GM12874 (cell line): ENCODE data around the gene HES4.

ENCODE experiments used
- CTCF ChIP-seq: IDR thresholded peaks from 2 replicates; pipeline ENCODE4 v1.5.1; 2011; ENCODE audit warnings: low read depth, mild to moderate bottlenecking, control low read depth, low read length, moderate library complexity; ENCODE audit not compliant: insufficient read depth

HES4 gene

GRCh38 chr1:996851-997712 is 2.8 kb downstream of the HES4 start:
- no peak for TF ChIP-seq CTCF

GRCh38 chr1:995665-996633 is 3.9 kb downstream of the HES4 start:
- no peak for TF ChIP-seq CTCF

GRCh38 chr1:993379-993995 is 6.4 kb downstream of the HES4 start:
- TF ChIP-seq CTCF = no peak

GRCh38 chr1:992362-992761 is 7.5 kb downstream of the HES4 start:
- no peak for TF ChIP-seq CTCF

GRCh38 chr1:991895-992294 is 8.0 kb downstream of the HES4 start:
- TF ChIP-seq CTCF = no peak

GRCh38 chr1:985126-985525 is 14.8 kb downstream of the HES4 start:
- no peak for TF ChIP-seq CTCF

- no peak for TF ChIP-seq CTCF
These were observed 15.5 kb downstream of the HES4 start for GRCh38 chr1:984476-984814.
